ENCODE measurements around the gene MMADHC. TPM values are rescaled to one million over a fixed set of nuclear protein-coding genes. Genes with fewer than 3 reads are reported as not detected.

MMADHC gene
- total RNA-seq, 1 donor from 2014 or later = 80.0 TPM

- Mint-ChIP-seq H3K36me3 (ENCODE audit: insufficient read depth) (peaks cover 2% of the 10 kb centered on the region), H3K4me1 (ENCODE audit: low read depth) (peaks cover 12% of the 10 kb centered on the region), H3K4me3 (ENCODE audit: low read depth) (no peak overlapping the region), H3K9me3 (ENCODE audit: low read depth) (no peaks in the 10 kb centered on the region), H3K27ac (no peak overlapping the region), H3K27me3 (no peaks in the 10 kb centered on the region)
- no peak for TF ChIP-seq CTCF (IDR thresholded peaks at IDR 0.05; ENCODE audit: unreplicated experiment)
- no peak for DNase-seq (ENCODE audit: low spot score, unreplicated experiment)
Observed at GRCh38 chr2:149594411-149594810, 6.8 kb upstream of the MMADHC start.

DNA sequence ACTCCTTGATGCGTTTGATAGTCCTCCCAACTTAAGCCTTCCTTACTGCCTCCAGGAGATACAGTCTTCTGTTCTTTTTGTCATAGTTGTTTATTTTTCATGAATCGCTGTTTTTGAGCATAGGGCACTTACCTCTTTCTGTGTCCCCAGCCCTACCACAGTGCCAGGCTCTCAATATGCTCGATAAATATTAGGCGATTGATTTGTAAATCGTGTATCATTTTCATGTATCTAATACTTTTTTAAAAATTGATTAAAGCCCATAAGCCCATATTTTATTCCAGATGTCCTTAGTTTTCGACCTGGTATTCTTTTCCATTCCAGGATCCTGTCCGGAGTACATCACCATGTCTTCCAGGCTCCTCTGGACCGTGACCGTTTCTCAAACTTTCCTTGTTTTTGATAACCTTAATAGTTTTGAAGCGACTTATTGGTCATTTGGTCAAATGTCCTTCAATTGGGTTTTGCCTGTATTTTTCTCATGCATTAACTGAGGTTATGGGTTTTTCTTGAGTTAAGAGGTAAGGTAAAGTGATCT lies 444 bp upstream of the MMADHC start:
- Mint-ChIP-seq H3K9me3 (ENCODE audit: low read depth) (no peaks in the 10 kb centered on the region), H3K4me3 (ENCODE audit: low read depth) (peak overlapping the region; percentile 89), H3K36me3 (ENCODE audit: insufficient read depth) (peaks cover 8% of the 10 kb centered on the region), H3K27me3 (no peaks in the 10 kb centered on the region), H3K27ac (peak overlapping the region; percentile 98), H3K4me1 (ENCODE audit: low read depth) (peaks cover 19% of the 10 kb centered on the region)
- TF ChIP-seq CTCF (IDR thresholded peaks at IDR 0.05; ENCODE audit: unreplicated experiment) = no peak
- no peak for DNase-seq (ENCODE audit: low spot score, unreplicated experiment)

GRCh38 chr2:149586898-149587219 lies 716 bp downstream of the MMADHC start:
- H3K36me3 Mint-ChIP-seq (ENCODE audit: insufficient read depth) = peaks cover 12% of the 10 kb centered on the region
- H3K4me3 Mint-ChIP-seq (ENCODE audit: low read depth) = peak overlapping the region; percentile 89
- DNase-seq (ENCODE audit: low spot score, unreplicated experiment) = no peak
- no peaks in the 10 kb centered on the region for H3K27me3 Mint-ChIP-seq
- H3K27ac Mint-ChIP-seq = peak overlapping the region; percentile 98
- no peaks in the 10 kb centered on the region for H3K9me3 Mint-ChIP-seq (ENCODE audit: low read depth)
- peaks cover 20% of the 10 kb centered on the region for H3K4me1 Mint-ChIP-seq (ENCODE audit: low read depth)
- no peak for TF ChIP-seq CTCF (IDR thresholded peaks at IDR 0.05; ENCODE audit: unreplicated experiment)

DNA sequence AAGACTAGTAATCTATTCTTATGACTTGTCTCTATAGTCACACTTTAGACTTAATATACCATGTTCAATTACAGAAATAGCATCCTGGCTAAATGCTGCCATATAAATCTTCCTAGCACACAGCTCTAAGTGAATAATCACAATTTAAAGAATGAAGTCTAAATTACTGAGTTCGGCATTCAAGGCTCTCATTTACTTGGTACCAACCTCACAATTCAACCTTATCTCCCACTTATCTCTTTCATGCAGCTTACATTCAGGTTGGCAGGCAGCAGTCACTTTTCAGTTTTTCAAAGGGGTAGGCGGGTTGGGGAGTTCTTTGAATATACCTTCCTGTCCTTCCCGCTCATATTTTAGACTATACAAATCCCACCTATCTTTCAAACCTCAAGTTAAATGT lies 1.5 kb downstream of the MMADHC start:
- H3K9me3 Mint-ChIP-seq (ENCODE audit: low read depth) = no peaks in the 10 kb centered on the region
- peak overlapping the region; percentile 89 for H3K4me3 Mint-ChIP-seq (ENCODE audit: low read depth)
- no peaks in the 10 kb centered on the region for H3K27me3 Mint-ChIP-seq
- peak overlapping the region; percentile 49 for H3K27ac Mint-ChIP-seq
- peaks cover 20% of the 10 kb centered on the region for H3K4me1 Mint-ChIP-seq (ENCODE audit: low read depth)
- TF ChIP-seq CTCF (IDR thresholded peaks at IDR 0.05; ENCODE audit: unreplicated experiment) = no peak
- DNase-seq (ENCODE audit: low spot score, unreplicated experiment) = no peak
- peaks cover 14% of the 10 kb centered on the region for H3K36me3 Mint-ChIP-seq (ENCODE audit: insufficient read depth)

- TF ChIP-seq CTCF (IDR thresholded peaks at IDR 0.05; ENCODE audit: unreplicated experiment) = no peak
- peaks cover 20% of the 10 kb centered on the region for H3K4me1 Mint-ChIP-seq (ENCODE audit: low read depth)
- peaks cover 17% of the 10 kb centered on the region for H3K36me3 Mint-ChIP-seq (ENCODE audit: insufficient read depth)
Observed at GRCh38 chr2:149585166-149585885, 2.2 kb downstream of the MMADHC start.

More at GRCh38 chr2:149585166-149585885, 2.2 kb downstream of the MMADHC start:
- DNase-seq (ENCODE audit: low spot score, unreplicated experiment) = no peak
- peak overlapping the region; percentile 89 for H3K4me3 Mint-ChIP-seq (ENCODE audit: low read depth)
- H3K27me3 Mint-ChIP-seq = no peaks in the 10 kb centered on the region
- peak overlapping the region; percentile 49 for H3K27ac Mint-ChIP-seq
- H3K9me3 Mint-ChIP-seq (ENCODE audit: low read depth) = no peaks in the 10 kb centered on the region

Measured in progenitor cell of endocrine pancreas (in vitro differentiated cells).